PC-9 (cell line): ENCODE data around the gene FOXN3. TPM values are rescaled to one million over a fixed set of nuclear protein-coding genes. Genes with fewer than 3 reads are reported as not detected.

ENCODE experiments used
- BruUV-seq: library from RNA; stranded (reverse); fragments of 400-500 nt; replicated peaks from 2 replicates; lab custom pipeline; 2021; lab: Mats Ljungman, UMichigan
- CTCF ChIA-PET: fragments of 300-600 bp; sonication (Branson Sonifier 250); formaldehyde crosslinking; loops from one replicate; lab custom pipeline; 2022; ENCODE audit warnings: antibody characterized with exemption; lab: Charles Lee
- POLR2A ChIA-PET: fragments of 300-600 bp; sonication (Branson Sonifier 250); formaldehyde crosslinking; loops from one replicate; lab custom pipeline; 2022; ENCODE audit warnings: antibody characterized with exemption; ENCODE audit not compliant: unreplicated experiment; lab: Charles Lee
- DNase-seq, 2 experiments: peaks; one replicate each; pipeline versions ENCODE4 v3.0.0 to v3.0.0-alpha.2; 2015 to 2022; ENCODE audit warnings: mixed read lengths in 1 of 2
- H2AFZ ChIP-seq: fragments of 200-600 bp; sonication (generic); 2 replicates; pipeline ENCODE4 v1.8.1; 2017; ENCODE audit warnings: antibody characterized with exemption
- H3F3A ChIP-seq: fragments of 200-600 bp; sonication (generic); 2 replicates; pipeline ENCODE4 v1.8.1; 2017; ENCODE audit warnings: antibody characterized with exemption, mild to moderate bottlenecking, low read depth; ENCODE audit not compliant: insufficient read depth
- H3K27ac ChIP-seq: fragments of 200-600 bp; sonication (generic); 2 replicates; pipeline ENCODE4 v1.6.1; 2016; ENCODE audit warnings: mixed run types
- H3K27me3 ChIP-seq: fragments of 200-600 bp; sonication (generic); 2 replicates; pipeline ENCODE4 v1.6.1; 2016; ENCODE audit warnings: low read depth, mixed run types; ENCODE audit not compliant: insufficient read depth
- H3K36me3 ChIP-seq: fragments of 200-600 bp; sonication (generic); 2 replicates; pipeline ENCODE4 v1.6.1; 2016; ENCODE audit warnings: low read depth, mixed run types
- H3K4me1 ChIP-seq: fragments of 200-600 bp; sonication (generic); replicated peaks from 2 replicates; pipeline ENCODE4 v1.6.1; 2016; ENCODE audit warnings: mixed run types; ENCODE audit not compliant: insufficient read depth
- H3K4me2 ChIP-seq: fragments of 200-600 bp; sonication (generic); 2 replicates; pipeline ENCODE4 v1.6.1; 2017; ENCODE audit warnings: mixed run types
- H3K4me3 ChIP-seq: fragments of 200-600 bp; sonication (generic); 2 replicates; pipeline ENCODE4 v1.6.1; 2016; ENCODE audit warnings: mixed run types
- H3K79me2 ChIP-seq: fragments of 200-600 bp; sonication (generic); 2 replicates; pipeline ENCODE4 v1.6.1; 2017; ENCODE audit warnings: low read depth, mixed run types
- H3K9me2 ChIP-seq: fragments of 200-600 bp; sonication (generic); 2 replicates; pipeline ENCODE4 v1.8.1; 2017; ENCODE audit warnings: mild to moderate bottlenecking; ENCODE audit not compliant: insufficient read depth
- H3K9me3 ChIP-seq: fragments of 200-600 bp; sonication (generic); 2 replicates; pipeline ENCODE4 v1.8.1; 2016; ENCODE audit warnings: low read depth; ENCODE audit not compliant: insufficient read depth
- H4K20me1 ChIP-seq: fragments of 200-600 bp; sonication (generic); 2 replicates; pipeline ENCODE4 v1.8.1; 2017; ENCODE audit not compliant: insufficient read depth
- CTCF ChIP-seq: fragments of 200-600 bp; sonication (generic); conservative IDR thresholded peaks from 2 replicates; pipeline ENCODE4 v1.6.1; 2017; ENCODE audit warnings: mixed run types, antibody characterized with exemption, mild to moderate bottlenecking, moderate library complexity
- EZH2 ChIP-seq: fragments of 200-600 bp; sonication (generic); IDR thresholded peaks from 2 replicates; pipeline ENCODE4 v1.8.0; 2017; ENCODE audit warnings: antibody characterized with exemption, low read depth
- intact Hi-C: fragments of 100-400 bp; cut with micrococcal nuclease; formaldehyde crosslinking; loops from one replicate; pipeline ENCODE4 v1.10.0; 2022; ENCODE audit not compliant: unreplicated experiment
- total RNA-seq: library from RNA; stranded (reverse); gene quantifications from 2 replicates; pipeline ENCODE4 v1.2.3, GENCODE V29; 2021

Gene FOXN3
- total RNA-seq, 1 experiment from 2014 or later = 4.2 TPM

- H3K4me3 ChIP-seq = no peak overlapping the region
- no TSS peak for BruUV-seq
- CTCF ChIA-PET = no interaction called here
Measured at GRCh38 chr14:89325959-89326358, 91.1 kb downstream of the FOXN3 start.

DNA sequence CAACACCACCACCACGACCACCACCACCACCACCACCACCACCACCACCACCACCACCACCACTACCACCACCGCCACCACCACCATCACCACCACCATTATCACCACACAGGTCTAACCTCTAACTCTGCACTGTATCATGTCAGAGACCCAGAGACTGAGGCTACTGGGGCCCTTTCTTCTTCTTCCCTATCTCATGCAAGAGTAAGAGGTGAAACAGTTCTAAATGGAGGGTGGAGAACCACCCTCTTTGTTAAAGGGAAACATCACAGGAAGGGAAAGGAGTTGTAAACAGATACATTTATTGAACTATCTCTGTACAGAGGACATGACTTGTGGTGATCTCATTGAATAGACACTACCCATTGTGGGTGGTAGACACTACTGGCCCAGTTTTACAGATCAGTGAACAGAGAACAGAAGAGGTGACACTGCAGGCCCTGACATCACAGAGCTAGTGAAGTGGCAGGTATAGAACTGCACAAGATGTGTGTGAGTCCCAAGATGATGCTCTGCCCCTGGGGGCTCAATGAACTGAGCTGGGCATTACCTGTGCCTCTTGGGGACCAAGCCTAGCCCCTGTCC lies 91.6 kb downstream of the FOXN3 start:
- Histone ChIP-seq H3K4me1 (no peaks in the 10 kb centered on the region), H4K20me1 (no peaks in the 10 kb centered on the region), H3K9me3 (no peaks in the 10 kb centered on the region), H3K27ac (no peak overlapping the region), H3K36me3 (no peaks in the 10 kb centered on the region), H3F3A (no peaks in the 10 kb centered on the region), H3K4me2 (no peak overlapping the region), H3K79me2 (no peaks in the 10 kb centered on the region), H3K9me2 (no peaks in the 10 kb centered on the region), H3K27me3 (0 out of 2 replicates have a peak, but pooled peaks cover 10% of the 10 kb centered on the region), H3K4me3 (no peak overlapping the region), H2AFZ (no peak overlapping the region)
- TF ChIP-seq CTCF (no peak), EZH2 (no peak)
- ChIA-PET CTCF (no interaction called here), POLR2A (no interaction called here)
- BruUV-seq = no TSS peak
- no peak for DNase-seq
- intact Hi-C loops = no loop called here

More at GRCh38 chr14:89325959-89326358, 91.1 kb downstream of the FOXN3 start:
- Histone ChIP-seq H3K36me3 (no peaks in the 10 kb centered on the region), H3K79me2 (no peaks in the 10 kb centered on the region), H3K27me3 (0 out of 2 replicates have a peak, but pooled peaks cover 10% of the 10 kb centered on the region), H3F3A (no peaks in the 10 kb centered on the region), H4K20me1 (no peaks in the 10 kb centered on the region), H3K4me2 (no peak overlapping the region), H3K9me2 (no peaks in the 10 kb centered on the region), H2AFZ (no peak overlapping the region), H3K4me1 (no peaks in the 10 kb centered on the region), H3K9me3 (no peaks in the 10 kb centered on the region), H3K27ac (no peak overlapping the region)
- intact Hi-C loops = no loop called here
- TF ChIP-seq EZH2 = no peak
- no peak for TF ChIP-seq CTCF
- no peak for DNase-seq
- POLR2A ChIA-PET = no interaction called here

- TF ChIP-seq CTCF (no peak), EZH2 (no peak)
- H3K27me3 ChIP-seq = 0 out of 2 replicates have a peak, but pooled peaks cover 10% of the 10 kb centered on the region
- no peaks in the 10 kb centered on the region for H3K36me3 ChIP-seq
- no peak overlapping the region for H3K27ac ChIP-seq
- intact Hi-C loops = no loop called here
- no peak for DNase-seq
- no peak overlapping the region for H3K4me2 ChIP-seq
- BruUV-seq = no TSS peak
- no peak overlapping the region for H2AFZ ChIP-seq
- no peaks in the 10 kb centered on the region for H3K79me2 ChIP-seq
- no peaks in the 10 kb centered on the region for H3K9me3 ChIP-seq
- H4K20me1 ChIP-seq = no peaks in the 10 kb centered on the region
- ChIA-PET POLR2A (no interaction called here), CTCF (no interaction called here)
- H3F3A ChIP-seq = no peaks in the 10 kb centered on the region
- no peaks in the 10 kb centered on the region for H3K9me2 ChIP-seq
- H3K4me1 ChIP-seq = no peaks in the 10 kb centered on the region
- H3K4me3 ChIP-seq = no peak overlapping the region
Measured at GRCh38 chr14:89324501-89325298, 92.3 kb downstream of the FOXN3 start.
